Measurements from ENCODE around the gene FGF2. TPM values are rescaled to one million over a fixed set of nuclear protein-coding genes. Genes with fewer than 3 reads are reported as not detected.

FGF2 gene
- 40.6 to 63.0 TPM (median 56.9 TPM) in 5 replicates for total RNA-seq (2022; extraction: Qiagen RNA extraction; ENCODE audit: low read depth)

DNA sequence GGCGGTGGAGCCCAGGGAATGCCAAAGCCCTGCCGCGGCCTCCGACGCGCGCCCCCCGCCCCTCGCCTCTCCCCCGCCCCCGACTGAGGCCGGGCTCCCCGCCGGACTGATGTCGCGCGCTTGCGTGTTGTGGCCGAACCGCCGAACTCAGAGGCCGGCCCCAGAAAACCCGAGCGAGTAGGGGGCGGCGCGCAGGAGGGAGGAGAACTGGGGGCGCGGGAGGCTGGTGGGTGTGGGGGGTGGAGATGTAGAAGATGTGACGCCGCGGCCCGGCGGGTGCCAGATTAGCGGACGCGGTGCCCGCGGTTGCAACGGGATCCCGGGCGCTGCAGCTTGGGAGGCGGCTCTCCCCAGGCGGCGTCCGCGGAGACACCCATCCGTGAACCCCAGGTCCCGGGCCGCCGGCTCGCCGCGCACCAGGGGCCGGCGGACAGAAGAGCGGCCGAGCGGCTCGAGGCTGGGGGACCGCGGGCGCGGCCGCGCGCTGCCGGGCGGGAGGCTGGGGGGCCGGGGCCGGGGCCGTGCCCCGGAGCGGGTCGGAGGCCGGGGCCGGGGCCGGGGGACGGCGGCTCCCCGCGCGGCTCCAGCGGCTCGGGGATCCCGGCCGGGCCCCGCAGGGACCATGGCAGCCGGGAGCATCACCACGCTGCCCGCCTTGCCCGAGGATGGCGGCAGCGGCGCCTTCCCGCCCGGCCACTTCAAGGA, at the start of gene FGF2:
FGF2 (plus strand) TSS at position 279 of the 705 bp plus-strand sequence; CDS start at position 623, 344 bp downstream.

DNA sequence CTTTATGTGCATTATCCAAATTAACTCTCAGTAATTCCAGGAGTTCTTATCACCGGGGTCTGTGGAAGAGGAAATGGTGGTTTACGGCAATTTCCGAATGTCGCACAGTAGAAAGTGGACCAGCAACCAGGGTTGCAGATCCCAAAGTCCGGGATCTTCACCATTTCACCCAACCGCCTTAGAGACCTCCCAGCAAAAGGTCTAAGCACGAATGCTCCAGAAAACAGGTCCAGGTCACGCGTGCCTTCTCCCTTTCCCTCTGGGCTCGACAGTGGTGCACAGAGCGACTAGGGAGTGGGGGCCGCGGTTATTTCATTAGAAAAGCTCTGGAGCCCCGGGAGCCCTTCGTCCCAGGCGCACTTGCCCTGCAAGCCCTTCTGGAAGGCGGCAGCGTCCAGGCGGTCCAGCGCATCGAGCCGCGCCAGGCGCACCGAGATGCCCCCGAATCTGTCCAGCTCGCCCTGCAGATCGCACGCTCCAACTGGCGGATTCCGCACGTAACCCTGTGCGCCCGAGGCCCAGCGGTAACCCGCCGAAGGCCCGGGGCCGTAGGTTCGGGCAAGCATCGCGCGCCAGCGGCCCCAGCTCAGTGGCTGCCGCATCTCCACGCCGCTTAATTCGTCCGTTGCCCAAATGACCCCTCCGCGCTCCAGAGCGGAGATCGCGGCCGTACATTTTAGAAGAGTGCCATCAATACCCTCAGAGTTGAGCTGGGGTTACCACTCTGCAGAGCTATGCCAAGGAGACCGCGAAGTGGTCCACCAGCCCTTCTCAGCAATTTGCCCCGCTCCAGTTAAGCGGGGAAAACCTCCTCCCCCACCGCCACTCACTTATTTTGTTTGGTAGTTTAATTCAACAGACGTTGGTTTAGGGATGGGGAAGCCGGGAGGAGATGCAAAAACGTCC, 95.6 kb downstream of the FGF2 start, which contains the start of gene NUDT6:
NUDT6 (minus strand) TSS at position 627 of the 906 bp plus-strand sequence; CDS start at position 602, 25 bp downstream.

Other genes with a start within 250 kb of the FGF2 start
- not detected in 5 replicates for gene IL21, start 205.8 kb upstream of the FGF2 start, total RNA-seq (2022; extraction: Qiagen RNA extraction; ENCODE audit: low read depth)
- gene BBS12, start 94.1 kb upstream of the FGF2 start, total RNA-seq (2022; extraction: Qiagen RNA extraction; ENCODE audit: low read depth) = 2.4 to 3.3 TPM (median 3.0 TPM) in 5 replicates
- 6.0 to 6.7 TPM (median 6.2 TPM) in 5 replicates for gene NUDT6, start 95.8 kb downstream of the FGF2 start, total RNA-seq (2022; extraction: Qiagen RNA extraction; ENCODE audit: low read depth)